GM19452 (cell line): ENCODE data around the gene HAND1.
A peak's percentile ranks its signal among the peaks of the same experiment; 100 is the strongest.

Source experiments
- ATAC-seq: cut with Tn5 transposase; IDR thresholded peaks from one replicate; pipeline ENCODE4 v1.9.1; 2021; ENCODE audit not compliant: unreplicated experiment

HAND1 gene

DNA sequence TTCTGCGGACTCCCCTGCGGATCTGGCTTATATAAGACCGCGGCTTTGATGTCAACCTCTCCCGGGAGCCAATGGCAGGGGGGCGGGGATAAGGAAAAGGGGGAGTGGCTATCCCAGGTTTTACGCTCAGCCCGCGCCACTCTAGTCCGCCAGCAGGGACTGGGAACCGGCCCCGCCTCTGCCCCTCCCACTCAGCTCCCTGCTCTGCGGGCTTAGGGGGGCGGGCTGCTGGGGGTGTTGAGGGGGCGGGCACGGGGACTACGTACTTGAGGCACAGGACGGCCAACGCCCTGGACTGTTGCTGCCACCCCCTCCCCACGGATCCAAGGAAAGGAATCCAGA lies at the start of gene HAND1:
TSS of gene HAND1 (minus strand) at position 4 of the 342 bp plus-strand sequence. CDS start 219 bp downstream, outside the sequence.
- no peak for ATAC-seq

DNA sequence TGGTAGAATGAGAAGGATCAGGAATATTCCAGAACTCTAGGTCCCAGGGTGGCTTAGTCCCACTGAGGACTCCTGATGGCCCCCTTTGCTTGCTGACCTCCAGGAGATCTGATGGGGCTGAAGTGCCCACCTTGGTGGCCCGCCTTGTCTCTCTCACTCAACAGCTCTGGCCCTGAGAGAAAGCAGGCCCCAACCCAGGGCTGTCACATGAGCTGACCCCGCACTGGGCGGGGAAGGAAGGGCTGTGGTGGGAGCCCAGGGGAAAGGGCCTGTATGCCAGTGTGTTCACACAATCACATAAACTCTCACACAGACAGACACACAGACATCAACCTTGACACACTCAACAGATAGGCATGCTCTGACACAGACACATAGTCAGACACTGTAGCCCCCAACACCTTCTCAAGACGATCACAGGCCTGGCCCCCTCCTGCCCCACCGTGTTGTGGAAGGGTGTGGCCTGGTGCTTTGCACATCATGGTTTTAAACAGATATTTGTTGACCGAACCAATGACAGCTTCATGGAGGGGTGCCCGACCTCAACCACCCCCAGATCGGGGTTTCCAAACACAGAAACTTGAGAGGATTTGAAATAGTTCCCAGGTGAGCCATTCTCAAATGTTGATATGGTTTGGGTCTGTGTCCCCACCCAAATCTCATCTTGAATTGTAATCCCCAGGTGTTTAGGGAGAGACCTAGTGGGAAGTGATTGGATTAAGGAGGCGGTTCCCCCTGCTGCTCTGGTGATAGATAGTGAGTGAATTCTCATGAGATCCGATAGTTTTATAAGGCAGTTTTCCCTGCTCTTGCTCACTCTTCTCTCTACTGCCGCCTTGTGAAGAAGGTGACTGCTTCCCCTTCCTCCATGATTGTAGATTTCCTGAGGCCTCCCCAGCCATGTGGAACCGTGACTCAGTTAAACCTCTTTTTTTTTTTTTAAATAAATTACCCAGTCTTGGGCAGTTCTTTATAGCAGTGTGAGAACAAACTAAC lies 48.5 kb upstream of the HAND1 start:
- no peak for ATAC-seq

DNA sequence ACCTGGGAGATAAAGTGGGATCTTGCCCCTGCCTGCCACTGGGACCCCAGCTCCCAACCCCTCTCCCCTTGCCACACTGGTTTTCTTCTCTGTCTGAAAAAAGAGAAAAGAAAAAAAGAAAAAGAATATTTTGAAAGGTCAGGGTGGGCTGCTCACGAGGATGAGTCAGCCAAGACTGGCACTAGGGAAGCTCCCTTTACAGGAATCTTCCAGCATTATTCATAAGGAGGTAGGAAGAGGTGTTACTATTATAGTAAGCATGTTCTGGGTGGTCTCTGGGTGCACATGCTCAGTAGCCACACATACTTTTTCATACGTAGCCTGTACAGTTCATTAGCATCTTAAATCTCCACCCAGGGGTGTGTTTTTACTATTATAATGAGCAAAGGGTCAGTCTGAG lies 46.8 kb upstream of the HAND1 start:
- ATAC-seq: no peak

DNA sequence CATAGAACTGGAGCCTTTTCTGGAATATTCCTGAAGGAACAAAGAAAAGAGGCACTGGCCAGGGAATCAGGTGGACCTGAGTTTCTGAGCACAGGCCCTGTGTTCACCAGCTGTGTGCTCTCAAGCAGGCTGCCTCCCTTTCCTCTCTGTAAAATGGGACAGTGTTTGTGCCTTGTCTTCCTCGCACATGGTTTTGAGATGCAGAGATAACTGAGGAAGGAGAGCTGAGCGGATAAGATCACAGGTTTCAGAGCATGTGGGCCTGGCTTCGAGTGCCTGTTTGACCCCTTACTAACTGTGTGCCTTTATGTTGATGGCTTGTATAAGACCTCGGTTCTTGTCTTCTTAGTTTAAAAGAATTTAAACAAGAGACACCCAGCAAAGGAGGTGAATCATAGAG lies 46.2 kb upstream of the HAND1 start:
- ATAC-seq: no peak

DNA sequence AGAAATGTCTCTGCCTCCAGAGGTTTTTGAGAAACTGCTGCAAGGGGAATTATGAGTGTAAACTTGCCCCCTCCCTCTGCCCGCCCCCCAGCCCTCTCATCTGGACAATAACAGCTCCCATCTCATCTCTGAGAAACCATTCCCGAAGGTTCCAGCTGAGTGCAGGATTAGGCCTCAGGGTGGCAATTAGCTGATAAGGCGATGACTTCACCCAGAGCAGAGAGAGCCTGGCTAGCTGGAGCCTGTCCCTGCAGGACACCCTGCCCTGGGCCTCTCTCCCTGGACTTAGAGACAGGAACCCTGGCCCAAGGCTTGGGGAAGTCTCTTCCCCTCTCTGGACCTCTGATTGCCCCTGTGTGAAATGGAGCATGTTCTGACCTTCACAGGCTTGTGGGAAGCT lies 45.7 kb upstream of the HAND1 start:
- no peak for ATAC-seq

DNA sequence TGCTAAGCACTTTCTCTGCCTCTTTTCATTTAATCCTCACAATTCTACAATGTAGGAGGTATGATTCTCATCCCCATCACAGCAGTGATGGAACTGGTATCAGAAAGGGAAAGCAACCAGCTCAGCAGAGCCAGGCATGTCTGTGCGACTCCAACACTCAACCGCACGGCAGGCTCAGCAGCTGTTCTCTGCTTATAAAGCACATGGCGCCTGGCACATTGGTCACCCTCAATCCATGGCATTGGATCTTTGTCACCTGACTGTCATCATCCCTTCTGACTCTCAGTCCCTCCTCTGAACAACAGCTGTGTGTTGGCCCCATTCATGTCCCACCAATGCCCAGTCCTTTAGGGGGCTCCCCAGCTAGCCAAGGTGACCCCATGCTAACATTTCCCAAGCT lies 45.1 kb upstream of the HAND1 start:
- ATAC-seq: no peak

DNA sequence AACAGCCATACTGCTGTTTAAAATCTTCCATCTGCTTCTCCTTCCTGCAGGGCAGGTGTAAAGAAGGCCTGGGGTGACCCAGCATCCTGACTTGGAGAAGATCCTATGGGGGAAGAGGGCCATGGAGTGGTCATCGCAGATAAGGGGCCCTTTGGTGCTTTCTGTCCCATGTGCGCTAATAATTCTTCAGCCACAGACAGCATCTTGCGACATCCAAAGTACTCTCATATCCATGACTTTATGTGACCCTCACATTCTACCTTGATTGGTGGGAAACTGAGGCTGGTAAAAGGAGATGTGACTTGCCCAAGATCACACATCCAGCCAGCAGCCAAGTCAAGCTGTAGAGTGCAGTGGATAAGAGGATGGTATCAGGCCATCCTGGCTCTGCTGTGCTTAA lies 44.3 kb upstream of the HAND1 start:
- no peak for ATAC-seq

DNA sequence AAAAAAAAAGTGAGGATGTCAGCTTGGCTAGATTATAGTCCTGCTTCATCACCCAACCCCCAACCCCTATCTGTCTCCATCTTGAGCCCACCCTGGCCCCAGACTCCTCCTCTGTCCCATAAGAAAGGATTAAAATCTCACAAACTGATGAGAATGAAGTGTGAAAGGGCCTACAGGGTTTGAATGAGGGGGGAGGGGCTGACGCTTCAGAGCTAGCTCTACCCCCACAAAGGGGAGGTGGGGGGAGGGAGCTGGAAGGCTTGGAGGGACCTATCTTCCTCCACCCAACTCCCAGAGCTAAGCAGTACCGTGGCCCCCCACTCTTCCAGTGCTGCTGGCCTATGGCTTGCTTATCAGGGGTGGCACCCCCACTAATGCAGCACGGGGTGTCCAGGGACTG lies 43.7 kb upstream of the HAND1 start:
- no peak for ATAC-seq

DNA sequence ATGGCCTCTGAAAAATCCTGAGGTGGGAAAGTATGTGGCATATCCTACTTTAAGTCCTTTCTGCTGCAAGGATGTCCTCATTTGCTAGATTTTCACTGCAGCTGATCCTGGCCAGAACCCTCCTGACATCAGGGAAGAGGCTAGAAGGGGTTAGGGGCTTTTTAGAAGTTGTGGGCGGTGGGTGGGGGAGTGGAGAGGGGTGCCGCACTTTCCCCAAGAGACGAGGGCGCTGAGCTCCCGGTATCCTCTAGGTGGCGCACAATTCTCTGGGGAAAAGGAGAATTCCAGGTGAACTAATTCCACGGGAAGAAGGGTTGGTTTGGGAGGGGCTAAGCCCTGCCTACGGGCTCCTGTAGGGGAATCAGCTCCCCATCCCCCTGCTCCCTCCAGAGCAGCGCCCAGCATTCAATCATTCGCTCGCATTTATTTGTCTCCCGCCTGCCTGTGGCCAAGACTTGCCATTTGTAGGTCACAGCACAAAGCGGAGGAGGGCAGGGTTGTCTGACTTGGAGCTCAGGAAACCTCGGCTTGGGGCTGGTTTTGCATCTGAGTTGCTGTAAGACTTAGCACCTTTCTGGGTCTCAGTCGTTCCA lies 42.9 kb upstream of the HAND1 start:
- ATAC-seq: no peak

DNA sequence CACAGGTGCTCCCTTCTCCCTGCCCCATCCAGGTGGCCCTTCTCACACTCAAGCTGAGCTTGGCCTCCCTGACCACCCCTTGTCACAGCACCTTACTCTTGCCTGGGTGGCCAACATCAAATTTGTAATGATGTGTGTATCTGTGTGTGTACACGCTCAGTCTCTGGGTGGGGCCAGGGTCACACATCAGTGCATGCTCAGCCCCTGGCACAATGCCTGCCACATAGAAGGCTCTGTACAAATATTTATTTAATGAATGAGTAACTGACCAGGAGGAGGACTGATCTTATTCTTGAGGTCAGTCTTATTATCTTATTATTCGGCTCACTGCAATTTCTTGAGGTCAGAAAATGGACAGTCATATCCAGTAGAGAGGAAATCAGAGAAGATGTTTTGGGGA lies 41.3 kb upstream of the HAND1 start:
- no peak for ATAC-seq

DNA sequence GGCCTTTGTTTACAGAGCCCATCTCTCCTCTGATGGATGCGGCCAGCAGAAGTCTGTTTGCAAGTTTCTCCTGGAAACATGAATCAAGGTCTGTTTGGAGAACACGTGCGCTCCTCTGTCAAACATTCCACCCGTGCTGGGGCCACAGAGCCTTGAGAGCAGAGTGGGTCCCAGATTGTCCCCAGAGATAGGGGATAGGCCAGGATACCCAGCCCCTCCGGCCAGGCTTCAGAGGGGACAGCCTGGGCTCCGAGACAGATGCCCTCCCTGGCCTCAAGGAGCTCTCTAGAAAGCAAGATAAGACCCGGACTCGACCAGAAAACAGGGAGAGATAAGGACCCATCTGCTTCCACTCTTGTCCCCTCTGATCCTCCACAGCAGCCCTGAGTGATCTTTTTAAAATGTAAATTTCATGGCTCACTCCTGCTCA lies 40.4 kb upstream of the HAND1 start:
- ATAC-seq: no peak

DNA sequence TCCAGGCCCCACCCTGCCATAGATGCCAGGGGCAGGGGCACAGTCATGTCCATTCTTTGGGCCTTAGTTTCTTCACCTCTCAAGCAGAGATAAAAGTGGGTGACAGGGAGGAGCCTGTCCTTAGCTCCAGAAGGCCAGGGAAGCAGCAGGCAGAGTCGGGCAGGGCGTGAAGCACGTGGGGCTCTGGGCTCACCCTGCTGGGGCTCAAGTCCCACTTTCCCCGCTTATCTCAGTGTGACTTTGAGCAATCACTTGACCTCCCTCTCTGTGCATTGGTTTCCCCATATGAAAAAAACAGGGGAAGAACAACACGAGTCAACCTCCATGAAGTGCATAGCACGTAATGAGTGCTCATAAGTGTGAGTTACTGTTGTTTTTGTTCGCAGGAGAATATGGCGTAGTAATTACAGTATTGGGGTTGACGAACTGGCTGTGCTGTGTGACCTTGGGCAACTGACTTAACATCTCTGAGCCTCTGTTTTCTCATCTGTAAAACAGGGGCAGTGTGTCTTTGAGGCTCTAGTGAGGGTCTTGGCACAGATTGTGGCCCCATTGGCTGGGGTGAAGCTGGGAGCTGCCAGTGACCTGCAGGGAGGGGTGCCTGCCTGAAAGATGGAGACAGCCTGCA lies 39.9 kb upstream of the HAND1 start:
- no peak for ATAC-seq

DNA sequence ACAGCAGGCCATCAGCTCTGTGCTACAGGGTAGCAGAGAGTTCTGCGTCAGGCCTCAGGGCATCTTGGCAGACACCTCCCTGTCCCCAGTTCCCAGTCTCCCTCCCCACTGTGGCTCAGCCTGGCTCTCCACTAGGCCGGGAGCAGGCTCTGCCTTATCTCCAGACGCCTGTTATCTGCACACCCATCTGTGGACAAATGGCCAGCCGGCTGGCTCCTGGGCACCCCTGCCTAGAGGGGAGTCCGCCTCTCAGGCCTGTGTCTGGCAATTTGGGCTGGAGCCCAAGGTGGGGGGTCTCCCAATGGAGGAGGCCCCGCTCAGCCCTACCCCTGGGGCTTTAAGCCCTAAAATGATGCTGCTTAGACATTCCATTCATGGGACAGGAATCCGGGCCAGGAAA lies 39.2 kb upstream of the HAND1 start:
- ATAC-seq: no peak

DNA sequence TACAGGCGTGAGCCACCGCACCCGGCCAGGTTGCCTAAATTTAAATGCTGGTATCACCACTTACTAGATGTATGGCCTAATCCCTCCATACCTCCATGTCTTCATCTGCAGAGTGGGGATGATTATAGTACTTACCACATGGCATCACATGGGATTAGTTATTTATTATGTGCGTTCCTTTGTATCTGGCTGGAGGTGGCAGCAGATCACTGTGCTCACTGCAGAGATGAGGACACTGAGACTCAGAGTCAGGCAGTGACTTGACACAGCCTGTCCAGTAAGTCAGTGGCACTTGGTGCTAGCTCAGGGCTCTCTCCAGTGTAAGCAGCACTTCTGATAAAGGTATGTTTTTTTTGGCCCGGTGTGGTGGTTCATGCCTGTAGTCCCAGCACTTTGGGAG lies 38.4 kb upstream of the HAND1 start:
- no peak for ATAC-seq

DNA sequence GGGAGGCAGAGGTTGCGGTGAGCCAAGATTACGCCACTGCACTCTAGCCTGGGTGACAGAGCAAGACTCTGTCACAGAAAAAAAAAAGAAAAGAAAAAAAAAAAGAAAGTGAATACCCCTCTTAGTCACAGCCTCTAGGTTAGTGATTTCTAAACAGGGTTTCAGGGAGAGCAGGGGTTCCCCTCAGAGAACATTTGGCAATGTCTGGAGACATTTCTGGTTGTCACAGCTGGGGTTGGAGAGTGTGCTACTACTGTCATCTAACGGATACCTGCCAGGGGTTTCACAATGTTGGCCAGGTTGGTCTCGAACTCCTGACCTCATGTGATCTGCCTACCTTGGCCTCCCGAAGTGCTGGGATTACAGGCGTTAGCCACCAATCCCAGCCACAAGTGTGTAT lies 37.5 kb upstream of the HAND1 start:
- ATAC-seq: peak; percentile 68

DNA sequence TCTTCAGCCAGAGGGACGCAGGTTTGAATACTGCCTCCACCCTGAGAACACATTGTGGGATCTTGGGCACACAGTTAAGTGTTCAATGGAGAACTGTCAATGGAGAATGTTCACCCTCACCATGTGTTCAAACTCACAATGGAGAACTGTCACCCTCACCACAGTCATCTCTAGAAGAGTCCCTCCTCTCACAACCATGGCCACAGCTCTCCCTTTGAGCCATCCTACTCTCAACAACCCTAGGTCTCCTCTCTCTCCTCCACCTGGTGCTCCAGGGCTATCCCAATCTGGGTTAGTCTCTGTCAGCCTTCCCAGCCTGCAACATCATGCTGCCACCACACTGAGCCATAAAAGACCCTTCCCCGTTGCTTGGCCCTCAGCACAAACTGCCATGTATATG lies 36.3 kb upstream of the HAND1 start:
- peak; percentile 29 for ATAC-seq

DNA sequence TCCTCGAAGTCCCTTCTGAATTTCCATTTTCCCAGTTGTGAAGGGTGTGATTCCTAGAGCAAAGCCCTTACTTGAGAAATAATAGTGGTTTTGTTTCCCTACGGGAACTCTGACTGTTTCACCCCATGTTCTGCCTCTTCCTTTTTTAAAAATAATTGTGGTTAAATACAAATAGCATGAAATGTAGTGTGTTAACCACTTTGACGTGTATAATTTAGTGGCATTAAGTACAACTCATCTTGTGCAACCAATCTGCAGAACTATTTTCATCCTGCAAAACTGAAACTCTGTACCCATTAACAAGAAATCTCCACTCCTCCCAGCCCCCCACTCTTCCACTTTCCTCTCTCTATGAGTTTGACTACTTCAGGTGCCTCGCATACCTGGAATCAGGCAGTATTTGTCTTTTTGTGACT lies 35.6 kb upstream of the HAND1 start:
- peak; percentile 48 for ATAC-seq

DNA sequence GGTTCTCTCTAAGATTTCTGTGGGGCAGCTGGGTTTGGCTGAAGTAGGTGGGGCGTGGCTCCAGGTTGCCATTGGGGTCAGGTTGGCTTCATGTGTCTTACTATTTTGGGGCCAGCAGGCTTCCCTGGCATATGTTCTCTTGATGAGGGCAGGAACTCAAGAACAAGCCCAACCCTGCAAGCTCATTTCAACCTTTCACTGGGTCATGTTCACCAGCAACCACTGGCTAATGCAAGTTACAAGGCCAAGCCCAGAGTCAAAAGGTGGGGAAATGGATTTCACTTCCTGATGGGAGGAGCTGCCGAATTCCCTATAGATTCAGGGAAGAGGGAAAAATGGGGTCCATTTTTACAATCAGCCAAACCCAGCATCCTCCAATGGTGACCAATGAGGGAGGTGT lies 34.0 kb upstream of the HAND1 start:
- ATAC-seq: no peak

DNA sequence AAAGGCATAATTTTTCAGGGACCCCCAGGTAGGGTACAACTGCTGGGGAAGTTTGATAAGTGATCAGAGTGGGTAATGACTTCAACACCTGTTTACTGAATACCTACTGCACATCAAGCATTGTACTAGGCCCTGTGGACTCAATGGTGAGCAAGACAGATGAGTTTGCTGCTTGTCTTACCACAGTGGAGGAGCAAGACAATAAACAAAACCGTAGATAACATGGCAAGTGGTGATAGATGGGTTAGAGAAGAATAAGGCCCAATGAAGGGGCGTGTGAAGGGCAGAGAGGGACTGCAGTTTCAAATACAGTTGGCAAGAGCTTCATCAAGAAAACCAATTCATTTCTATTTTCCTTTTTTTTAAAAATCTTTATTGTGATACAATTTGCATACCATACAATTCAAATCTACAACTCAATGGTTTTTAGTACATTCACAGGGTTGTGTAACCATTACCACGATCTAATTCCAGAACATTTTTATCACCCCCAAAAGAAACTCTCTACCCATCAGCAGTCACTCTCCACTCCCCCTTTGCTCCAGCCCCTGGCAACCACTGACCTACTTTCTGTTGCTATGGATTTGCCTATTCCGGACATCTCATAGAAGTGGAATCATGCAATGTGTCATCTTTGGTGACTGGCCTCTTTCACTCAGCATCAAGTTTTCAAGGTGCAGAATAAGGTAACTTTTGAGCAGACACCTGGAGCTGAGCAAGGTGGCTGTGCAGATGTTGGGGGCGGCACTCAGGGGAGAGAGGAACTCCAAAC lies 31.9 kb upstream of the HAND1 start:
- no peak for ATAC-seq

DNA sequence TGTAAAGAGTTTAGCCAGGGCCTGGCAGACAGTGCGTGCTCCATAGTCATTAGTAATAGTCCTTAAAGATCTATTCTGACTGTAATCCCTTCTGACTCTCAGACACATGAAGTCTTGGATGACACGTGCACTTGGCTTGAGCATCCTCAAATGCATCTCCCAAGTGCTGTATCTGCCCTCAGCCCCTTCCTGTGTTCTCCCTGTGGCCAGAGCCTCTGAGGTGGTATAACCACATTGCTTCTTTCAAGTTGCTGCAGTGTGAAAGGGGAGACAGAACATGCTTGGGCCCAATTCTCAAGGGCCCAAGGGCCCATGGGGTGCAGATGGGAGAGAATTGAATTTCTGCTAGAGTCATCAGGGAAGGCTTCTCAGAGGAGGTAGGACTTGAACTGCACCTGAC lies 30.1 kb upstream of the HAND1 start:
- no peak for ATAC-seq

DNA sequence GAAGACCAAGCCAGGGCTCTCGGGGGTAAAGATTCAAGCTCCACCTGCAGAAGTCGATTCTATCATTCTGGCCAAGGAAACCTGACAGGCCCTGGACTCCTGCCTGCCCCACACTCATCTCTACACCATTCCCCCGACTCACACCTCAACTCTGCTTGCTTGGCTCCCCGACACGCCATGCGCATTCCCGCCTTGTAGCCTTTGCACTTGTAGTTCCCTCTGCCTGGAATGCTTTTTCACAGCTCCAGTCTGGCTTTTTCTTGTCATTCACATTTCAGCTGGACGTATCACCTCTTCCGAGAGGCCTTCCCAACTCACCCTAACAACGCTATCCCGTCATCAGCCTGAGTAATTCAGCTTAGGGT lies 28.7 kb upstream of the HAND1 start:
- no peak for ATAC-seq
